Measurements from ENCODE around the gene UPK3A.

- TF ChIP-seq CTCF (IDR thresholded peaks at IDR 0.05) = no peak
- no peak for TF ChIP-seq POLR2A (IDR thresholded peaks at IDR 0.05)
These were observed 11.2 kb upstream of the UPK3A start for GRCh38 chr22:45273452-45274075.
